Mammary epithelial cell (primary cell): Measurements from ENCODE around the gene PEX1.

Experiments
- EZH2 ChIP-seq: IDR thresholded peaks from 2 replicates; pipeline ENCODE4 v1.6.1; 2012; ENCODE audit warnings: low read length, inconsistent platforms, borderline replicate concordance
- TF ChIP-seq, protein P1 (sequence below), 2 donors: IDR thresholded peaks in 1 of 2; conservative IDR thresholded peaks in 1 of 2; 2 replicates each; pipeline ENCODE4 v1.5.1; 2011 to 2012; ENCODE audit warnings: inconsistent platforms in 2 of 2, low read length in 2 of 2, mild to moderate bottlenecking in 2 of 2, control low read depth in 1 of 2, low read depth in 1 of 2; ENCODE audit not compliant: insufficient read depth in 1 of 2; ENCODE audit errors: extremely low read depth in 1 of 2

DNA sequence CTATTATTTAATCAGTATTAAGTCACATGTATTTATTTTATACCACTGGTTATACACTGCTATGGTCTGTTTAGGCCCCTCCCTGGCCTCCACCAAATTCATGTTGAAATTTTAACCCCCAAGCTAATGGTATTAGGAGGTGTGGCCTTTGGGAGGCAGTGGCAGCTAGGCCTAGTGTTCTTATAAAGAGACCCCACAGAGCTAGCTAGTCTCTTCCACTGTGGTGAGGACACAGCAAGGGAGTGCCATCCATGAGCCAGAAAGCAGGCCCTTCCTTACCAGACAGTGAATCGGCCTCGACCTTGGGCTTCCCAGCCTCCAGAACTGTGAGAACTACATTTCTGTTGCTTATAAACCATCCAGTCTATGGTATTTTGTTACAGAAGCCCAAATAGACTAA is 28.9 kb upstream of the PEX1 start:
- TF ChIP-seq, protein P1, sequence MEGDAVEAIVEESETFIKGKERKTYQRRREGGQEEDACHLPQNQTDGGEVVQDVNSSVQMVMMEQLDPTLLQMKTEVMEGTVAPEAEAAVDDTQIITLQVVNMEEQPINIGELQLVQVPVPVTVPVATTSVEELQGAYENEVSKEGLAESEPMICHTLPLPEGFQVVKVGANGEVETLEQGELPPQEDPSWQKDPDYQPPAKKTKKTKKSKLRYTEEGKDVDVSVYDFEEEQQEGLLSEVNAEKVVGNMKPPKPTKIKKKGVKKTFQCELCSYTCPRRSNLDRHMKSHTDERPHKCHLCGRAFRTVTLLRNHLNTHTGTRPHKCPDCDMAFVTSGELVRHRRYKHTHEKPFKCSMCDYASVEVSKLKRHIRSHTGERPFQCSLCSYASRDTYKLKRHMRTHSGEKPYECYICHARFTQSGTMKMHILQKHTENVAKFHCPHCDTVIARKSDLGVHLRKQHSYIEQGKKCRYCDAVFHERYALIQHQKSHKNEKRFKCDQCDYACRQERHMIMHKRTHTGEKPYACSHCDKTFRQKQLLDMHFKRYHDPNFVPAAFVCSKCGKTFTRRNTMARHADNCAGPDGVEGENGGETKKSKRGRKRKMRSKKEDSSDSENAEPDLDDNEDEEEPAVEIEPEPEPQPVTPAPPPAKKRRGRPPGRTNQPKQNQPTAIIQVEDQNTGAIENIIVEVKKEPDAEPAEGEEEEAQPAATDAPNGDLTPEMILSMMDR (conservative IDR thresholded peaks at IDR 0.05 in 1 of 2, IDR thresholded peaks at IDR 0.05 in 1 of 2; ENCODE audit: extremely low read depth in 1 of 2, insufficient read depth in 1 of 2, low read depth in 1 of 2, low read length in 2 of 2), result no peak
- TF ChIP-seq EZH2, result no peak
